ENCODE results near the gene SYT2.
"Not testable (repeated sequence)": the region's sequence is repeated elsewhere in the genome, so short reads cannot be mapped to it uniquely, and the experiment has no call there.

The SYT2 gene

DNA sequence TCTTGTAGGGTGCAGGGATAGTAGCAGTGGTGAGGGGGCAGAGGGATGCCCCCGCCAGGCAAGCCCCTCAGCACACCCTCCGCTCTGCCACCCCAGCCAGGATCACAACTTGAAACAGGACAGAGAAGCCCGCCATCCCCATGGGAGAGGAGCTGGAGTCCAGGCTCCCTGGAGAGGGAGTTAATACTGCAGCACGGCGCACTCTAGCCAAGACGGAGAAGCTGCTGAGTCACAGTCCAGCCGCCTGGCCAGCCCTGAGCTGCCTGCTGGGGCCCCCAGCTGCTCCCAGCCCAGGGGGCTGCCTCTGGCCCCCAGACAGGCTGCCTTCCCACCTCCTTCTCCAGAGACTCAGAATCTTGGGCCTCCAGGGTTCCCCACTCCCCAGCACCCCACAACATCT, 87.2 kb downstream of the SYT2 start:
- DNase-seq (ENCODE audit: low read depth), result peak; percentile 36

DNA sequence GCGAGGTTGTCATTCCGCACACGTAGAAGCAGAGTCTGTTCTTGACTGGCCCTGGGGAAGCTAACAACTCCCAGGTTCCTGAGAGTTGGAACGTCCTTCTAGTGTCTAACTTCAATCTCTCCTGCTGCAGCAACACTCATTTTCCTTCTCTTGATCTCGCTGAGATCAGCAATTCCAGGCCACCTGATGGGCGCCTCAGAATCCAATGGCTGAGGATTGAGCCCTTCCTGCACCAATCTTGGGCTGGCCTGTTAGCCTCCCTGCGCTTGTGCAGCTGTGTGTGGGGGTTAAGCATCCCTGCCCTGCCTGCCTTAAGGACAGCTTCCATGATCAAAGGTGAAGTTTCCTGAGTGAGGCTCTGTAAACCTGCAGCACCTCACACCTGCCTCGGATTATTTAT, 87.9 kb downstream of the SYT2 start:
- DNase-seq (ENCODE audit: low read depth), result no peak

DNA sequence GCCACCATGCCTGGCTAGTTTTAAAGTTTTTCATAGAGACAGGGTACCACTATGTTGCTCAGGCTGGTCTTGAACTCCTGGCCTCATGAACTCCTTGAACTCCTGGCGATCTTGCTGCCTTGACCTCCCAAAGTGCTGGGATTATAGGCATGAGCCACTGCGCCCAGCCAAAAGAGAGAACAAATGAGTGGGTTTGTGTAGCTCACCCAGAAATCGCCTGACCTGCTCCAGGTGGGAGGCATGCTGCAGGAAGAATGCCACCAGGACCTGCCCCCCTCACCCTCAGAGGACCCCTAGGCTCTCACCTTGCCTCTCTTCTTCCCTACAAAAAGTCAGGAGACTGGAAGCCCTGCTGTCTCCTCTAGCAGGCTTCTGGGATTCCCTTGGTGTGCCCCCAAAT, 88.8 kb downstream of the SYT2 start:
- DNase-seq (ENCODE audit: low read depth), result no peak

GRCh38 chr1:202620036-202620435, 90.2 kb downstream of the SYT2 start:
- DNase-seq (ENCODE audit: low read depth), result not testable (repeated sequence)

DNA sequence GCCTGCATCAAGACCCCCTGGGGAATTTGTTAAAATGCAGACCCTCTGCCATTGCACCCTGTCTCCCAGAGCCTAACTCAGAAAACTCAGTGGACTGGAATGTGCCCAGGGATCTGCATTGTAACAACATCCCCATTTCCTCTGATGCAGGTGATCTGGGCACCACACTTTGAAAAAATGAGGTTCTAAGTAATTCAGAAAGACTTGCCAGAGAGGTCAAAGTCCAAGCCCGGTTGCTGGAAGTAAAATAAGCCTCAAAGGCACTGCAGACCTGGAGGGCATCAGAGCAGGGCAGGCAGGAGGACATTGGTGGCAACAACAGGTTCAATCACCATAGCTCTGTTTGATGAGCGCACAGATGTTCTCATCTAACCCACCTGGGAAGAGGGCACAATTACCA, 90.7 kb downstream of the SYT2 start:
- DNase-seq (ENCODE audit: low read depth), result no peak

DNA sequence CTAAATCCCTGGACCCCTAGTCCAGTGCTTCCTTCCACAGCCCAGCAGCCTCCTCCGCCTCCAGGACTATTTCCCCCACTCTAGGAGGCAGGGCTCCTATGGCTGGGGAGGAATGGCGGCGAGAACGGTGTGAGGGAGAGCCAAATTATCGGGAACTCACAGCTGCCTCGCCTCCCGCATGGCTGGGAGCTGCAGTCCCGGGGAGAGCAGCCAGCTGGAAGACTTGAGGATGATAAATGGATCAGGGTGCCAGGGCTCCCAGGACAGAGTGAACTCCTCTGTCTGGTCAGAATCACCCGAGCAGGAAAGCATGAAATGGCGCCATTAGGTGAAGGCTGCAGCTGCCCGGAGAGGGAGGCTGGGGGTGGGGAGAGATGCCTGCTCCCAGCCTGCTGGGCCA, 91.2 kb downstream of the SYT2 start:
- DNase-seq (ENCODE audit: low read depth), result not testable (repeated sequence)

- DNase-seq (ENCODE audit: low read depth), result no peak
These were observed 93.8 kb downstream of the SYT2 start for GRCh38 chr1:202616355-202616915.

- DNase-seq (ENCODE audit: low read depth), result peak; percentile 21
These were observed 94.5 kb downstream of the SYT2 start for GRCh38 chr1:202615501-202616354.

- DNase-seq (ENCODE audit: low read depth), result not testable (repeated sequence)
These were observed 95.1 kb downstream of the SYT2 start for GRCh38 chr1:202615208-202615500.

GRCh38 chr1:202614363-202615207, 95.7 kb downstream of the SYT2 start:
- DNase-seq (ENCODE audit: low read depth), result not testable (repeated sequence)

DNA sequence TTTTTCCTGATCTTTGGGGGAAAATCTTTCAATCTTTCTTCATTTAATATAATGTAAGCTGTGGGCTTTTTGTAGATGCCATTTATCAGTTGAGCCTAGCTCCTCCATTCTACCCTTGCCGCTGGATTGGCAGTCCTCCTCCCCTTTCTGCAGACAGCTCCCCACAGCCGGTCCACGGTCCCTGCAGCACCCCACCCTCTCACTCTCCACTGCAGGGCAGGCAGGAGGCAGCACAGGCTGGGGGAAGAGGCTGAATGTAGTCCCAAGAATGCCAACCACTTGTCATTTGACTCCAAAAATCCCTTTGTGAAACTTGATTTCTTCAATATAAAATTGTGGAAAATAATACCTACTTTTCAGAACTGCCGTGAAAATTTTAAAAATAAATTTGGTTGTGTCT, 96.7 kb downstream of the SYT2 start:
- DNase-seq (ENCODE audit: low read depth), result no peak

DNA sequence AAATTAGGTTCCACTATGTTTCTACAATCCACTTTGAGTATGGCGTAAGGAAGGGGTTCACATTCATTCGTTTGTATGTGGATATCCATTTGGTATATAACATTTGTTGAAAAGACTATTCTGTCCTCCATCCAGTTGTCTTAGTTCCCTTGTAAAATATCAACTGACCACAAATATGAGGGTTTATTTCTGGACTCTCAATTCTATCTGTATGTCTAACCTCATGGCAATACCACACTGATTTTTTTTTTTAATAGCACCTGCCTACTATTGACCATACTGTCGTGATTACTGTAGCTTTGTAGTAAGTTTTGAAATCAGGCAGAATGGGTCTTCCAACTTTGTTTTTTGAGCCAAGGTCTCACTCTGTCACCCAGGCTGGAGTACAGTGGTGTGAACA, 98.2 kb downstream of the SYT2 start:
- not testable (repeated sequence) for DNase-seq (ENCODE audit: low read depth)

DNA sequence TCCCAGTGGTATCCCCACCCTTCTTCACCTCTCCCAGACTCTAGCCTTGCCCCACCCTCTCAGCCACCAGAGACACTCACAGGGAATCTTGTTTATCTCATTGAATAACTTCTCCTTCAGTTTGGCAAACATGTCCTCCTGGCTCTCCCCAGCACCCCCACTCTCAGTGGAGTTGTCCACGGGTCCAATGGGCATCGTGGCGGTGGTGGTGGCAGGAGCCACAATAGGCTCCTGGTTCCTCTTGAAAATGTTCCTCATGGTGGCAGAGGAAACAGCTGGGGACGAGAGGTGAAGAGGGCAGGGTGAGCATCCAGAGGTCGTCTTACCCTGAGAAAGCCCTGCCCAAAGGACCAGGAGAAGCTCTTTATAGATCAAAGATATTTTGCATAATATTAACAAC, 104.7 kb downstream of the SYT2 start:
- DNase-seq (ENCODE audit: low read depth), result no peak

DNA sequence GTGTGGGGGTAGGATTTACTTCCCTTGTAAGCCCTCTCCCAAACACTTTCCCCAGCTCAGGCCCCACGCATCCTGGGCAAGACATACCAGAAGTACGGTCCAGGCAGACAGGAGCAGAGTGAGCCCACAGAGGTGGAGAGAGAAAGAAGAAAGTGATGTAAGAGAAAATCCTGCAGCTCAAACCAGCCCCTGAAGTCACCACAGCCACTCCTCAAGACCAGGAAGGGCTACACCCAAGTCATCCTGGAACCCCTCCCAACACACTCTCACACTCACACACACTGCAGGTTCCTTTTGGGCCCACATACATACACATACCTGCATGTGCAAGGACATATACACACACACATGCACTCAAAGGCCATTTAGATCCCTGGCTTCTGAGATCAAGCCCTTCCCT, 106.8 kb downstream of the SYT2 start:
- no peak for DNase-seq (ENCODE audit: low read depth)

DNA sequence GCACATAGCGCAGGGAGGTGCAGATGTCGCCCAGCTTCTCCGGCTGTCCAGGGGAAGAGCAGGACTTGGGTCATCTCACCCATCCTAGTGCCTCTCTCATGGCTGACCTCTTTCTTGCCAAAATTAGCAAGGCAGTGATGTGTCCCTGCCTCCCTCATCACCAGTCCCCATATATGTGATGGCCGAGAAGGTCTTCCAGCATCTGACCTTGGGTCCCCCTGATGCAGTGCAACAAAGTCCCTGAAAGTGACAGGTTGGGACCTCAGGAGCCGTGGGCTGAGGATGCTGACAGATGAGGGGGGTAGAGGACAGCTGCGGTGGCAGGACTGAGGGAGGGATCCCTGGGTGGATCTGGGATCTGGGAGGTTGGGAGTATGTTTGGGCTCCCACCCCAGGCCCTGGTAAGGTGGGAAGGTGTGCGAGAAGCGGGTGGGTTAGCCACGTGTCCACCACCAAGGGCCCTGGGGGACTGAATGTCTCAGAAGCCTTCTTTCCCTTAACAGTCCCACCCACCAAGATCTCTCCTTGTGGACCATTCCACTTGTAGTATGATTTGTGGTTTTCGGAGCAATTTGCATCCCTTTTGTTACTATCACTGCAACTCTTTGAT, 109.7 kb downstream of the SYT2 start:
- no peak for DNase-seq (ENCODE audit: low read depth)

GRCh38 chr1:202599669-202600431, 110.4 kb downstream of the SYT2 start:
- peak; percentile 70 for DNase-seq (ENCODE audit: low read depth)

- no peak for DNase-seq (ENCODE audit: low read depth)
These were observed 113.0 kb downstream of the SYT2 start for GRCh38 chr1:202597090-202597761.

- DNase-seq (ENCODE audit: low read depth), result no peak
These were observed 113.6 kb downstream of the SYT2 start for GRCh38 chr1:202596638-202597037.

DNA sequence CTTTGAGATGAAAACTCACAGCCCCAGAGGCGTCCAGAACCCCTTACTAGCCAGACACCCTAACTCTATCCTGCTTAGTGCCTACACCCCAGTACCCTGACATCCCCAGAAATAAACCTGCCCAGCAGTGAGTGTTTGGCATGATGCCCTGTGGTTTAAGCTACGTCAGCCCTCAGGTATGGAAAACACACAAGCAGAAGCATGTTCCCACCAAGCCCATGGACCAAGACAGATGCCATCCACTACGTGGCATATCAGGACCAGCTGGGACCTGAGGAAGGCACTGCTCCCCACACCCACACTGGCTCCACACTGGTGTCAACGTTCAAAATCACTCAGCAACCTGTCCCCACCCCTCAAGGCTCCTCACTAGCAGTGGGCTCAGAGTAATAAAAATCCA, 116.4 kb downstream of the SYT2 start:
- no peak for DNase-seq (ENCODE audit: low read depth)

GRCh38 chr1:202592146-202592545, 118.1 kb downstream of the SYT2 start:
- DNase-seq (ENCODE audit: low read depth), result no peak

- no peak for DNase-seq (ENCODE audit: low read depth)
These were observed 118.7 kb downstream of the SYT2 start for GRCh38 chr1:202591515-202591914.
